Calu3 (cell line): ENCODE data around the gene FGF3. TPM values are rescaled to one million over a fixed set of nuclear protein-coding genes. Genes with fewer than 3 reads are reported as not detected.

Experiments used
- BruUV-seq: library from RNA; stranded (reverse); fragments of 400-500 nt; replicated peaks from 2 replicates; lab custom pipeline; 2021; lab: Mats Ljungman, UMichigan
- CTCF ChIA-PET: fragments of 300-600 bp; sonication (Branson Sonifier 250); formaldehyde crosslinking; loops from one replicate; lab custom pipeline; 2022; ENCODE audit warnings: antibody characterized with exemption; lab: Charles Lee
- DNase-seq: peaks from one replicate; pipeline ENCODE4 v3.0.0; 2022
- H3K27ac Mint-ChIP-seq: one replicate; pipeline ENCODE4 v1.8.0; 2022; ENCODE audit warnings: mixed read lengths; ENCODE audit not compliant: unreplicated experiment
- H3K27me3 Mint-ChIP-seq: one replicate; pipeline ENCODE4 v1.8.0; 2022; ENCODE audit warnings: mixed read lengths; ENCODE audit not compliant: unreplicated experiment
- H3K36me3 Mint-ChIP-seq: one replicate; pipeline ENCODE4 v1.8.0; 2022; ENCODE audit warnings: mild to moderate bottlenecking, moderate library complexity, mixed read lengths; ENCODE audit not compliant: insufficient read depth, unreplicated experiment
- H3K4me1 Mint-ChIP-seq: one replicate; pipeline ENCODE4 v1.8.0; 2022; ENCODE audit warnings: mild to moderate bottlenecking, low read depth, mixed read lengths; ENCODE audit not compliant: unreplicated experiment
- H3K4me3 Mint-ChIP-seq: one replicate; pipeline ENCODE4 v1.8.0; 2022; ENCODE audit warnings: mild to moderate bottlenecking, low read depth, moderate library complexity, mixed read lengths; ENCODE audit not compliant: unreplicated experiment
- H3K9me3 Mint-ChIP-seq: one replicate; pipeline ENCODE4 v1.8.0; 2022; ENCODE audit warnings: low read depth, mixed read lengths; ENCODE audit not compliant: unreplicated experiment
- intact Hi-C: fragments of 100-400 bp; cut with micrococcal nuclease; formaldehyde crosslinking; loops from one replicate; pipeline ENCODE4 v1.10.0; 2022; ENCODE audit not compliant: unreplicated experiment
- total RNA-seq: library from RNA; stranded (reverse); gene quantifications from 2 replicates; pipeline ENCODE4 v1.2.3, GENCODE V29; 2022
- TF ChIP-seq, protein P1 (sequence below): fragments of 200-600 bp; IDR thresholded peaks from one replicate; pipeline ENCODE4 v1.8.0; 2022; ENCODE audit warnings: antibody characterized with exemption; ENCODE audit not compliant: unreplicated experiment

Gene FGF3
- total RNA-seq, 1 experiment from 2014 or later = not detected

DNA sequence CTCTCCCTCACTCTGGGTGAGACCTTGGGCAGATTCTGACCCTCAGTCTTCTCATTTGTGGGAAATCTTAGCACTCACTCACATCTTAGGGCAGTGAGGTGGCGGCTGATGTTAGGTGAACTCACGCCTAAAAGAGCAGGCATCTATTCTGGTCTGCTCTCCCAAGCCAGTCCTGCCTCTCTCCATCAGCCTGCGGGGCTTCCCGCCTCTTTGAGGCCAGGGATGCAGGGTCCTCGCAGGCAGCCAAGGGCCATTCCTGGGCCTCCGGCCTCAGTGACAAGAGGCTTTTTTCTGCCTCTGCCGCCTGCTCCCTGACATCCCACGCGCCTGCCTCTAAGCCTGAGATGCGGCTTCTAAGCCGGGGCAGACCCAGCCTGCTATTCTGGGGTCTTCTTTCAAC lies 30.3 kb downstream of the FGF3 start:
- Mint-ChIP-seq H3K27ac (no peak overlapping the region), H3K9me3 (no peaks in the 10 kb centered on the region), H3K36me3 (no peaks in the 10 kb centered on the region), H3K4me1 (no peaks in the 10 kb centered on the region), H3K4me3 (no peak overlapping the region), H3K27me3 (peaks cover 12% of the 10 kb centered on the region)
- CTCF ChIA-PET = no interaction called here
- TF ChIP-seq, protein P1, sequence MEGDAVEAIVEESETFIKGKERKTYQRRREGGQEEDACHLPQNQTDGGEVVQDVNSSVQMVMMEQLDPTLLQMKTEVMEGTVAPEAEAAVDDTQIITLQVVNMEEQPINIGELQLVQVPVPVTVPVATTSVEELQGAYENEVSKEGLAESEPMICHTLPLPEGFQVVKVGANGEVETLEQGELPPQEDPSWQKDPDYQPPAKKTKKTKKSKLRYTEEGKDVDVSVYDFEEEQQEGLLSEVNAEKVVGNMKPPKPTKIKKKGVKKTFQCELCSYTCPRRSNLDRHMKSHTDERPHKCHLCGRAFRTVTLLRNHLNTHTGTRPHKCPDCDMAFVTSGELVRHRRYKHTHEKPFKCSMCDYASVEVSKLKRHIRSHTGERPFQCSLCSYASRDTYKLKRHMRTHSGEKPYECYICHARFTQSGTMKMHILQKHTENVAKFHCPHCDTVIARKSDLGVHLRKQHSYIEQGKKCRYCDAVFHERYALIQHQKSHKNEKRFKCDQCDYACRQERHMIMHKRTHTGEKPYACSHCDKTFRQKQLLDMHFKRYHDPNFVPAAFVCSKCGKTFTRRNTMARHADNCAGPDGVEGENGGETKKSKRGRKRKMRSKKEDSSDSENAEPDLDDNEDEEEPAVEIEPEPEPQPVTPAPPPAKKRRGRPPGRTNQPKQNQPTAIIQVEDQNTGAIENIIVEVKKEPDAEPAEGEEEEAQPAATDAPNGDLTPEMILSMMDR = no peak
- intact Hi-C loops = no loop called here
- no TSS peak for BruUV-seq
- DNase-seq = no peak

DNA sequence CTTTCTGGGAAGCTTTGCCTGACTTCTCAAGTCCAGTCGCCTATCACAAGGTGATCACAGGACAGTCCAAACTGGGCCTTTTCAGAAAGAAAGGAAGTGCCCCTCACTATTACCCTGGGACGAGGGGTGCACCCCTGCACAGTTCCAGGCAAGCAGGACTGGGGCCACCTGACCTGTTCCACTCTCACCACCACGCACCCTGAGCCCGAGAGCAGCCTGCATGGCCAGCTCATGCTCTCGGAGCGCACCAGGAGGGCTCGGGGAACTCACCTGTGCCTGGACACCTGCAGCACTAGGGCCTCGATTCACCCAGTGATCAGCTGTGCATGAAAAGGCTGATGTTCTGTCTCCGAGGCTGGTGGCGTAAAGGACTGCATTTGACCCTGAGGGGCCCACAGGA lies 31.3 kb downstream of the FGF3 start:
- BruUV-seq = no TSS peak

DNA sequence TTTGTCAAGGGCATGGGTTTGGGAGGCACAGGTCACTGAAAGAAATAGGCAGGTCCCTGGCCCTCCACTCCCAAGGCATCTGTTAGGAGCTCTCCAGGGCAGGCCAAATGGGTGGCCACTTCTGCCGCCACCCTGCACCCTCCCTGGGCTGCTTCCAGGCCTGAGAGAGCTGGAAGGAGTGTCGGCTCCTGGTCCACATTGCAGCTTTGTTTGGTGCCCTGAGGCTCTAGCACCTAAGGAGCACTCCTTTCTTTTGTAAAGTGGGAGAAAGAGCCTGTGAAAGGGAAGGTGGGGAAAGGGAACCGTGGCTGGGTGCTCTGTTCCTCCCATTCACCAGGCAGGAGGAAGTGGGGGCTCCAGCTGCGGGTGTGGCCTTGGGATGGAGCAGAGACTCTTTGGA lies 31.8 kb downstream of the FGF3 start:
- TF ChIP-seq, protein P1 = no peak
- no peak overlapping the region for H3K27ac Mint-ChIP-seq
- BruUV-seq = no TSS peak
- H3K9me3 Mint-ChIP-seq = no peaks in the 10 kb centered on the region
- peaks cover 22% of the 10 kb centered on the region for H3K27me3 Mint-ChIP-seq
- no peaks in the 10 kb centered on the region for H3K4me1 Mint-ChIP-seq
- DNase-seq = no peak
- CTCF ChIA-PET = interaction anchor here (0.6 kb wide), 1 partner anchor 42 kb away, joined by 3 read pairs; no protein-coding TSS in a partner anchor
- H3K36me3 Mint-ChIP-seq = no peaks in the 10 kb centered on the region
- intact Hi-C loops = no loop called here
- H3K4me3 Mint-ChIP-seq = no peak overlapping the region

More for the DNA sequence above, 31.3 kb downstream of the FGF3 start:
- intact Hi-C loops = no loop called here
- no peaks in the 10 kb centered on the region for H3K9me3 Mint-ChIP-seq
- CTCF ChIA-PET = interaction anchor here (0.6 kb wide), 1 partner anchor 41 kb away, joined by 3 read pairs; no protein-coding TSS in a partner anchor
- H3K36me3 Mint-ChIP-seq = no peaks in the 10 kb centered on the region
- H3K4me1 Mint-ChIP-seq = no peaks in the 10 kb centered on the region
- TF ChIP-seq, protein P1 = no peak
- H3K27ac Mint-ChIP-seq = no peak overlapping the region
- H3K27me3 Mint-ChIP-seq = peaks cover 17% of the 10 kb centered on the region
- no peak for DNase-seq
- H3K4me3 Mint-ChIP-seq = no peak overlapping the region

DNA sequence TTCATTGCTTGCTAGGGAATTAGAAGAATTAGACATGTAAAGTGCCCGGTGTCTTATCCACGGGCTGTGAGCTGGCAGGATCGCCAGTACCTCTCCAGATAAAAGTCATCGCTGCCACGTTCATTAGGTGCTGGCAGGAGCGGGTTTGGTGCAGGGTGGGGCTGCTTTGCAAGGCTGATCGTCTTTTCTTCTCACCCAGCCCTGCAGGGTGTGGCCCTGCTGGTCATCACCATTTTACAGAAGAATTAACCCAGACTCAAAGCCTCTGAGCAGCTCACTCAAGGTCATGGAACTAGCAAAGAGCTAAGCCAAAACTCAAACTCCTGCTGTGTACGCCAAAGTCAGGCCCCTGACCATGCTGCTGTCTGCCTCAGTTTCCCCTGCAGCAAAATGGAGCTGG lies 38.0 kb downstream of the FGF3 start:
- H3K4me3 Mint-ChIP-seq = no peak overlapping the region
- CTCF ChIA-PET = interaction anchor here (0.6 kb wide), 1 partner anchor 15 kb away, joined by 3 read pairs; no protein-coding TSS in a partner anchor
- TF ChIP-seq, protein P1 = no peak
- intact Hi-C loops = no loop called here
- H3K27ac Mint-ChIP-seq = no peak overlapping the region
- peaks cover 66% of the 10 kb centered on the region for H3K27me3 Mint-ChIP-seq
- H3K36me3 Mint-ChIP-seq = no peaks in the 10 kb centered on the region
- no peaks in the 10 kb centered on the region for H3K9me3 Mint-ChIP-seq
- H3K4me1 Mint-ChIP-seq = no peaks in the 10 kb centered on the region
- no peak for DNase-seq
- BruUV-seq = no TSS peak
